Small intestine (tissue), 7 donors: ENCODE results near the gene MAP3K5. TPM values are rescaled to one million over a fixed set of nuclear protein-coding genes. Genes with fewer than 3 reads are reported as not detected.
A peak's percentile ranks its signal among the peaks of the same experiment; 100 is the strongest.

Experiments
- DNase-seq, 2 donors: peaks; one replicate each; pipeline versions ENCODE4 v3.0.0 to v3.0.0-alpha.2; 2013
- FAIRE-seq: peaks from 2 replicates; lab custom pipeline; 2012; peaks lifted over from hg19 to GRCh38; lab: Jason Lieb, UNC
- H3K27ac ChIP-seq, 3 donors: one replicate each; pipeline ENCODE4 v1.5.1; 2013; ENCODE audit warnings: low read length in 2 of 3, mild to moderate bottlenecking in 2 of 3, control low read depth in 1 of 3, inconsistent platforms in 1 of 3, low read depth in 1 of 3, moderate library complexity in 1 of 3
- H3K27me3 ChIP-seq, 3 donors: one replicate each; pipeline ENCODE4 v1.6.1; 2013; ENCODE audit warnings: low read length in 3 of 3, inconsistent platforms in 1 of 3; ENCODE audit not compliant: control insufficient read depth in 3 of 3, insufficient read depth in 3 of 3
- H3K36me3 ChIP-seq, 3 donors: one replicate each; pipeline ENCODE4 v1.6.1; 2013; ENCODE audit warnings: low read length in 3 of 3, inconsistent platforms in 1 of 3, low read depth in 1 of 3, mild to moderate bottlenecking in 1 of 3, moderate library complexity in 1 of 3; ENCODE audit not compliant: control insufficient read depth in 3 of 3, insufficient read depth in 2 of 3
- H3K4me1 ChIP-seq, 3 donors: one replicate each; pipeline ENCODE4 v1.6.1; 2013; ENCODE audit warnings: low read length in 2 of 3, inconsistent platforms in 1 of 3, low read depth in 1 of 3, mild to moderate bottlenecking in 1 of 3, moderate library complexity in 1 of 3; ENCODE audit not compliant: control insufficient read depth in 3 of 3, insufficient read depth in 2 of 3
- H3K4me3 ChIP-seq, 3 donors: one replicate each; pipeline ENCODE4 v1.5.1; 2013; ENCODE audit warnings: low read length in 3 of 3, control low read depth in 1 of 3, inconsistent platforms in 1 of 3, low read depth in 1 of 3, mild to moderate bottlenecking in 1 of 3, moderate library complexity in 1 of 3
- H3K9me3 ChIP-seq, 2 donors: one replicate each; pipeline ENCODE4 v1.6.1; 2013; ENCODE audit warnings: low read depth in 1 of 2, low read length in 1 of 2; ENCODE audit not compliant: control insufficient read depth in 2 of 2, insufficient read depth in 1 of 2
- WGBS, 3 donors: extraction: QIAGEN DNeasy Blood & Tissue Kit; methylation state at CpG; one replicate each; pipeline ENCODE4 v1.1.7; 2013; 5-methylcytosine and 5-hydroxymethylcytosine counted together
- polyA plus RNA-seq, 4 donors: library from polyadenylated mRNA; stranded (reverse) in 3 of 4; unstranded in 1 of 4; fragments of 200-250 nt in 3 of 4; fragments of 120-200 nt in 1 of 4; gene quantifications; one replicate each; pipeline versions ENCODE4 v1.2.1 to v1.2.3, GENCODE V29; 2013
- donor health status: healthy with polysubstance abuse.
- donor health status: control.
- donor health status: control.
- donor health status: Bipolar disorder and iron deficiency.
- donor health status: healthy.

Gene MAP3K5
- polyA plus RNA-seq, 4 donors, result 5.4 to 9.5 (median 7.0) TPM

- Histone ChIP-seq H3K27ac (no peak overlapping the region), H3K36me3 (peaks cover 2 to 10% (median 2%) of the 10 kb centered on the region in 3 donors), H3K4me3 (no peak overlapping the region), H3K4me1 (peaks cover 0 to 8% (median 0%) of the 10 kb centered on the region in 3 donors), H3K9me3 (no peaks in the 10 kb centered on the region), H3K27me3 (no peaks in the 10 kb centered on the region)
- WGBS, 3 donors, result 83 to 89% (median 84%) methylated on average over 5 of the region's 5 CpGs
- no peak for DNase-seq
- FAIRE-seq, result no peak
Measured at GRCh38 chr6:136510299-136510698, 282.0 kb downstream of the MAP3K5 start.

DNA sequence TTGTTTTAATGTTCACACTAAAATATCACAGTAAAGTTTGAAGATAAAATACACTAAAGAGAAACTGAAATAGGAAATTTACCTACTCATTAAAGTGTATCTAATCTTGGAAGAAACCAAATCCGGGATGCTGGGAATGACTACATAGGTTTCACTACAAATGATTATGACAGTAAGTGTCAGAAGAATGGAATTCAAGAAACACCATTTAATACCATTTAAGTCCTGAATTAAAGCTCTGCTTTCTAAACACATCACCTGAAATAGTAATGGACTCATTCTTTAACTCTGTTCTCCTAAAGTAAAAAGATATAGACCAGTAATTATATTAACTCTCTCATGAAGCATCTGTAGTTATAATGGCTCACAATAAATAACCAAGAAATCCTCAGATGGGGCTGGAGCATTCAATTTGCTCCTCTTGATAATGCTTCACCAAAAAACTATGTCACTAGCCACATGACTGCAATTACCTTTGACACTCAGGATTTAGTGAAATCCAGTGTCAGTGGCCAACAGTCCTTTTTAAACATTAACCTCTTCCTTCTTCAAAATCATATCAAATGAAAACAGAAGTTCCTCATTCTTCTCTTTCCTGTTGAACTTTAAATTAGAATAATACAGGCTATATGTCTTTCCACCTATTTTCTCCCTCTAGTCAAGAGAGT, 283.4 kb downstream of the MAP3K5 start:
- FAIRE-seq (no peak), DNase-seq (peak in 1 of 2 donors; percentile 35)
- Histone ChIP-seq H3K4me3 (no peak overlapping the region), H3K36me3 (peaks cover 0 to 10% (median 2%) of the 10 kb centered on the region in 3 donors), H3K27ac (peak overlapping the region in 1 of 3 donors; percentile 52), H3K4me1 (peaks cover 0 to 8% (median 0%) of the 10 kb centered on the region in 3 donors), H3K9me3 (no peaks in the 10 kb centered on the region), H3K27me3 (no peaks in the 10 kb centered on the region)
- 50 to 69% (median 60%) methylated on average over 1 of the region's 1 CpG for WGBS, 3 donors

Other genes with a start within 250 kb of the MAP3K5 start
- 10 to 100 TPM; 18.3 to 45.6 (median 21.4) TPM for gene MAP7, start 242.1 kb downstream of the MAP3K5 start, polyA plus RNA-seq
- 10 to 100 TPM in 1 of 4 donors, 1 to 10 TPM in 3; 5.4 to 17.4 (median 8.2) TPM for gene PEX7, start 30.1 kb upstream of the MAP3K5 start, polyA plus RNA-seq
- gene SLC35D3, start 129.8 kb upstream of the MAP3K5 start, polyA plus RNA-seq, result under 1 TPM in 2 of 4 donors, not detected in 2; 0.04 to 0.81 TPM